H9 (cell line): ENCODE data around the gene LMCD1. TPM values are rescaled to one million over a fixed set of nuclear protein-coding genes. Genes with fewer than 3 reads are reported as not detected.

Experiments
- DNase-seq: peaks from one replicate; pipeline ENCODE4 v3.0.0-alpha.2; 2017
- H2AFZ ChIP-seq: one replicate; pipeline ENCODE4 v1.6.1; 2013; ENCODE audit warnings: mild to moderate bottlenecking, low read length, control low read depth, moderate library complexity
- H2AK5ac ChIP-seq: 2 replicates; pipeline ENCODE4 v1.6.1; 2013; ENCODE audit warnings: low read length, control low read depth, mixed read lengths; ENCODE audit not compliant: insufficient read length
- H2BK120ac ChIP-seq: one replicate; pipeline ENCODE4 v1.6.1; 2013; ENCODE audit warnings: low read depth, mild to moderate bottlenecking, low read length, control low read depth, inconsistent platforms; ENCODE audit not compliant: poor library complexity, severe bottlenecking
- H2BK12ac ChIP-seq: 2 replicates; pipeline ENCODE4 v1.6.1; 2013; ENCODE audit warnings: low read length, control low read depth, mixed read lengths, low read depth; ENCODE audit not compliant: insufficient read length
- H2BK15ac ChIP-seq: 2 replicates; pipeline ENCODE4 v1.6.1; 2013; ENCODE audit warnings: low read depth, low read length, control low read depth
- H2BK20ac ChIP-seq: one replicate; pipeline ENCODE4 v1.6.1; 2013; ENCODE audit warnings: low read depth, mild to moderate bottlenecking, low read length, control low read depth, inconsistent platforms; ENCODE audit not compliant: poor library complexity, severe bottlenecking
- H2BK5ac ChIP-seq: 2 replicates; pipeline ENCODE4 v1.6.1; 2013; ENCODE audit warnings: low read length, control low read depth, mixed read lengths; ENCODE audit not compliant: insufficient read length
- H3K14ac ChIP-seq: 2 replicates; pipeline ENCODE4 v1.6.1; 2013; ENCODE audit warnings: low read length, control low read depth; ENCODE audit not compliant: insufficient read depth
- H3K18ac ChIP-seq: 2 replicates; pipeline ENCODE4 v1.6.1; 2013; ENCODE audit warnings: low read depth, mild to moderate bottlenecking, mixed read lengths, low read length, control low read depth; ENCODE audit not compliant: insufficient read length
- H3K23ac ChIP-seq: 2 replicates; pipeline ENCODE4 v1.6.1; 2013; ENCODE audit warnings: low read length, control low read depth, mixed read lengths, low read depth; ENCODE audit not compliant: insufficient read length
- H3K23me2 ChIP-seq: 2 replicates; pipeline ENCODE4 v1.6.1; 2013; ENCODE audit warnings: low read depth, mild to moderate bottlenecking, mixed read lengths, low read length, control low read depth; ENCODE audit not compliant: insufficient read length, poor library complexity, severe bottlenecking
- H3K27ac ChIP-seq: 2 replicates; pipeline ENCODE4 v1.5.1; 2013; ENCODE audit warnings: low read length, control low read depth, mixed read lengths, low read depth; ENCODE audit not compliant: insufficient read length
- H3K27me3 ChIP-seq: 2 replicates; pipeline ENCODE4 v1.6.1; 2013; ENCODE audit warnings: low read length, control low read depth, inconsistent platforms; ENCODE audit not compliant: insufficient read depth
- H3K4ac ChIP-seq: 2 replicates; pipeline ENCODE4 v1.6.1; 2013; ENCODE audit warnings: low read depth, mild to moderate bottlenecking, control low read depth, inconsistent platforms, low read length, moderate library complexity
- H3K4me1 ChIP-seq: 2 replicates; pipeline ENCODE4 v1.6.1; 2013; ENCODE audit warnings: low read length, control low read depth, inconsistent platforms; ENCODE audit not compliant: insufficient read depth
- H3K4me2 ChIP-seq: 2 replicates; pipeline ENCODE4 v1.6.1; 2013; ENCODE audit warnings: low read length, control low read depth, mixed read lengths; ENCODE audit not compliant: insufficient read length, insufficient read depth
- H3K56ac ChIP-seq: 2 replicates; pipeline ENCODE4 v1.6.1; 2013; ENCODE audit warnings: low read depth, mild to moderate bottlenecking, mixed read lengths, low read length, control low read depth; ENCODE audit not compliant: insufficient read length
- H3K79me1 ChIP-seq: 2 replicates; pipeline ENCODE4 v1.6.1; 2013; ENCODE audit warnings: low read depth, mild to moderate bottlenecking, moderate library complexity, low read length, control low read depth, inconsistent platforms; ENCODE audit not compliant: insufficient read depth, poor library complexity, severe bottlenecking
- H3K79me2 ChIP-seq: 2 replicates; pipeline ENCODE4 v1.6.1; 2013; ENCODE audit warnings: low read length, control low read depth, inconsistent platforms; ENCODE audit not compliant: insufficient read depth
- H3K9ac ChIP-seq: 2 replicates; pipeline ENCODE4 v1.6.1; 2013; ENCODE audit warnings: low read length, control low read depth, mixed read lengths; ENCODE audit not compliant: insufficient read length; ENCODE audit errors: extremely low read depth
- H3K9me3 ChIP-seq: one replicate; pipeline ENCODE4 v1.6.1; 2013; ENCODE audit warnings: low read depth, low read length, inconsistent platforms; ENCODE audit not compliant: control insufficient read depth
- H3T11ph ChIP-seq: one replicate; pipeline ENCODE4 v1.6.1; 2013; ENCODE audit warnings: mild to moderate bottlenecking, low read length, control low read depth, inconsistent platforms
- H4K20me1 ChIP-seq: one replicate; pipeline ENCODE4 v1.6.1; 2013; ENCODE audit not compliant: control insufficient read depth, insufficient read length, insufficient read depth
- H4K5ac ChIP-seq: 2 replicates; pipeline ENCODE4 v1.6.1; 2013; ENCODE audit warnings: low read depth, mild to moderate bottlenecking, mixed read lengths, low read length, control low read depth; ENCODE audit not compliant: insufficient read length
- H4K8ac ChIP-seq: replicated peaks from 2 replicates; pipeline ENCODE4 v1.6.1; 2013; ENCODE audit warnings: low read length, control low read depth, mixed read lengths, low read depth; ENCODE audit not compliant: insufficient read length
- H4K91ac ChIP-seq: 2 replicates; pipeline ENCODE4 v1.6.1; 2013; ENCODE audit warnings: low read depth, mild to moderate bottlenecking, moderate library complexity, mixed read lengths, low read length, control low read depth; ENCODE audit not compliant: insufficient read length
- H3K27ac Mint-ChIP-seq, 3 experiments: 2 replicates in 2 of 3; 3 replicates in 1 of 3; pipeline ENCODE4 v1.8.0; 2020 to 2021; ENCODE audit warnings: mixed read lengths in 3 of 3, mild to moderate bottlenecking in 1 of 3, moderate library complexity in 1 of 3
- H3K27me3 Mint-ChIP-seq: 2 replicates; pipeline ENCODE4 v1.8.0; 2021; ENCODE audit warnings: low read depth, mild to moderate bottlenecking, moderate library complexity, mixed read lengths
- H3K36me3 Mint-ChIP-seq, 3 experiments: 2 replicates in 2 of 3; 3 replicates in 1 of 3; pipeline ENCODE4 v1.8.0; 2020 to 2021; ENCODE audit warnings: low read depth in 3 of 3, mixed read lengths in 3 of 3; ENCODE audit not compliant: insufficient read depth in 1 of 3
- H3K4me1 Mint-ChIP-seq, 2 experiments: 2 replicates each; pipeline ENCODE4 v1.8.0; 2020; ENCODE audit warnings: mixed read lengths in 2 of 2
- H3K4me3 Mint-ChIP-seq, 2 experiments: 2 replicates in 1 of 2; 3 replicates in 1 of 2; pipeline ENCODE4 v1.8.0; 2020 to 2021; ENCODE audit warnings: mild to moderate bottlenecking in 2 of 2, mixed read lengths in 2 of 2, moderate library complexity in 1 of 2
- H3K9me3 Mint-ChIP-seq, 2 experiments: 2 replicates in 1 of 2; 3 replicates in 1 of 2; pipeline ENCODE4 v1.8.0; 2020; ENCODE audit warnings: mild to moderate bottlenecking in 2 of 2, mixed read lengths in 2 of 2, moderate library complexity in 1 of 2
- WGBS: extraction: QIAGEN DNeasy Blood & Tissue Kit; methylation state at CpG from one replicate; pipeline ENCODE4 v1.1.7; 2013; ENCODE audit warnings: missing lambda C conversion rate, low lambda C conversion rate, mixed read lengths; ENCODE audit not compliant: insufficient read length; ENCODE audit errors: extremely low coverage; 5-methylcytosine and 5-hydroxymethylcytosine counted together
- total RNA-seq: library from RNA; stranded (reverse); gene quantifications from 2 replicates; pipeline ENCODE4 v1.2.1, GENCODE V29; 2021
- TF ChIP-seq, protein P1 (sequence below): fragments of 200-600 bp; sonication (generic); conservative IDR thresholded peaks from 3 replicates; pipeline ENCODE4 v1.8.0; 2021; ENCODE audit warnings: antibody characterized with exemption, mild to moderate bottlenecking

LMCD1 gene
- total RNA-seq, 1 experiment from 2014 or later = 19.2 TPM

- Histone ChIP-seq H3K4ac (no peak overlapping the region), H3K14ac (no peak overlapping the region), H3K79me2 (no peaks in the 10 kb centered on the region), H2BK15ac (no peak overlapping the region), H3K79me1 (no peaks in the 10 kb centered on the region), H2BK5ac (no peak overlapping the region), H3K23me2 (no peaks in the 10 kb centered on the region), H4K91ac (no peak overlapping the region), H2BK12ac (no peak overlapping the region), H3K23ac (no peak overlapping the region), H4K20me1 (no peaks in the 10 kb centered on the region), H2AK5ac (no peak overlapping the region), H3K4me2 (no peak overlapping the region), H3K9ac (no peak overlapping the region), H3K27me3 (no peaks in the 10 kb centered on the region), H2AFZ (no peak overlapping the region), H2BK120ac (no peak overlapping the region), H3T11ph (no peak overlapping the region), H3K9me3 (no peaks in the 10 kb centered on the region), H3K27ac (no peak overlapping the region), H4K8ac (no peak overlapping the region), H4K5ac (no peak overlapping the region), H2BK20ac (no peak overlapping the region), H3K56ac (no peak overlapping the region), H3K18ac (no peak overlapping the region), H3K4me1 (no peaks in the 10 kb centered on the region)
- 0 out of 4 replicates have a peak, but pooled peaks cover 2 to 8% of the 10 kb centered on the region in 2 experiments for H3K4me1 Mint-ChIP-seq
- no CpG with 5 or more reads among the region's 5 CpGs for WGBS
- H3K27ac Mint-ChIP-seq = no peak overlapping the region
- TF ChIP-seq, protein P1, sequence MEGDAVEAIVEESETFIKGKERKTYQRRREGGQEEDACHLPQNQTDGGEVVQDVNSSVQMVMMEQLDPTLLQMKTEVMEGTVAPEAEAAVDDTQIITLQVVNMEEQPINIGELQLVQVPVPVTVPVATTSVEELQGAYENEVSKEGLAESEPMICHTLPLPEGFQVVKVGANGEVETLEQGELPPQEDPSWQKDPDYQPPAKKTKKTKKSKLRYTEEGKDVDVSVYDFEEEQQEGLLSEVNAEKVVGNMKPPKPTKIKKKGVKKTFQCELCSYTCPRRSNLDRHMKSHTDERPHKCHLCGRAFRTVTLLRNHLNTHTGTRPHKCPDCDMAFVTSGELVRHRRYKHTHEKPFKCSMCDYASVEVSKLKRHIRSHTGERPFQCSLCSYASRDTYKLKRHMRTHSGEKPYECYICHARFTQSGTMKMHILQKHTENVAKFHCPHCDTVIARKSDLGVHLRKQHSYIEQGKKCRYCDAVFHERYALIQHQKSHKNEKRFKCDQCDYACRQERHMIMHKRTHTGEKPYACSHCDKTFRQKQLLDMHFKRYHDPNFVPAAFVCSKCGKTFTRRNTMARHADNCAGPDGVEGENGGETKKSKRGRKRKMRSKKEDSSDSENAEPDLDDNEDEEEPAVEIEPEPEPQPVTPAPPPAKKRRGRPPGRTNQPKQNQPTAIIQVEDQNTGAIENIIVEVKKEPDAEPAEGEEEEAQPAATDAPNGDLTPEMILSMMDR = no peak
- no peaks in the 10 kb centered on the region for H3K9me3 Mint-ChIP-seq
- H3K4me3 Mint-ChIP-seq = no peak overlapping the region
- DNase-seq = no peak
- peaks cover 0 to 2% (median under 1%) of the 10 kb centered on the region in 3 experiments; a peak in 2 of 7 replicates for H3K36me3 Mint-ChIP-seq
- H3K27me3 Mint-ChIP-seq = no peaks in the 10 kb centered on the region
Measured at GRCh38 chr3:8575364-8576104, 73.9 kb downstream of the LMCD1 start.
